ENCODE results near the gene IZUMO1. TPM values are rescaled to one million over a fixed set of nuclear protein-coding genes. Genes with fewer than 3 reads are reported as not detected.

IZUMO1 gene
- total and polyA plus RNA-seq, 2 of the 13 experiments (the other 11 are each of a cell fraction or from before 2014, with no cell fraction given): 0.07 to 0.22 TPM

GRCh38 chr19:48718711-48719231, 27.9 kb downstream of the IZUMO1 start (continued):
- TF ChIP-seq ZMAT5 (CRISPR knock-in tag; IDR thresholded peaks at IDR 0.05; ENCODE audit: borderline replicate concordance, low read depth) (no peak), EZH2 (conservative IDR thresholded peaks at IDR 0.05; ENCODE audit: low read depth, low read length) (no peak), MYC (CRISPR knock-in tag; IDR thresholded peaks at IDR 0.05; ENCODE audit: borderline replicate concordance) (peak; percentile 75; the same call in 1 of the 2 replicates), STAT6 (CRISPR knock-in tag; IDR thresholded peaks at IDR 0.05; ENCODE audit: borderline replicate concordance) (no peak), ZNF335 (CRISPR knock-in tag; IDR thresholded peaks at IDR 0.05) (no peak), ZNF576 (CRISPR knock-in tag; IDR thresholded peaks at IDR 0.05) (no peak), HMGXB4 (CRISPR knock-in tag; IDR thresholded peaks at IDR 0.05; ENCODE audit: borderline replicate concordance in 1 of 2, low read depth in 1 of 2) (peak in 1 of 2 experiments; percentile 54; a peak in 1 of 4 replicates), MAX (IDR thresholded peaks at IDR 0.05) (peak; percentile 59; the same call in 1 of the 2 replicates), ZNF770 (CRISPR knock-in tag; IDR thresholded peaks at IDR 0.05) (peak; percentile 91), RXRA (CRISPR knock-in tag; IDR thresholded peaks at IDR 0.05) (peak; percentile 97), HNF1A (IDR thresholded peaks at IDR 0.05; ENCODE audit: low read depth) (no peak), HNF1A (CRISPR knock-in tag; IDR thresholded peaks at IDR 0.05; ENCODE audit: borderline replicate concordance) (peak; percentile 34; the same call in 1 of the 2 replicates), CREBL2 (CRISPR knock-in tag; IDR thresholded peaks at IDR 0.05; ENCODE audit: borderline replicate concordance) (no peak), ZNF337 (CRISPR knock-in tag; IDR thresholded peaks at IDR 0.05; ENCODE audit: borderline replicate concordance, low read depth) (no peak), ZNF484 (CRISPR knock-in tag; IDR thresholded peaks at IDR 0.05; ENCODE audit: borderline replicate concordance, low read depth) (no peak)

Measured in HepG2 (cell line).